HepG2 (cell line): ENCODE measurements around the gene TSHZ2. TPM values are rescaled to one million over a fixed set of nuclear protein-coding genes. Genes with fewer than 3 reads are reported as not detected.

Experiments
- ATAC-seq: fragments of 200-7000 bp; cut with Tn5 transposase; 3 replicates; pipeline ENCODE4 v1.9.1; 2020; ENCODE audit warnings: mild to moderate bottlenecking, moderate library complexity
- BruUV-seq: library from RNA; stranded (reverse); fragments of 400-500 nt; replicated peaks from 2 replicates; lab custom pipeline; 2021; lab: Mats Ljungman, UMichigan
- CTCF ChIA-PET: fragments of 300-600 bp; formaldehyde crosslinking; extraction: SDS; loops from one replicate; lab custom pipeline; 2021; ENCODE audit warnings: low total read pairs, inconsistent platforms, low intra/inter-chr PET ratio; lab: Yijun Ruan, JAX
- POLR2A ChIA-PET: fragments of 350-600 bp; sonication (Branson Sonifier 250); formaldehyde crosslinking; loops from one replicate; lab custom pipeline; 2020; ENCODE audit warnings: antibody characterized with exemption, inconsistent platforms; lab: Yijun Ruan, JAX
- DNase-seq: peaks from one replicate; pipeline ENCODE4 v3.0.0-alpha.2; 2015; ENCODE audit warnings: low spot score
- FAIRE-seq: peaks from 3 replicates; lab custom pipeline; 2011; peaks lifted over from hg19 to GRCh38; lab: Jason Lieb, UNC
- H2AFZ ChIP-seq: one replicate; pipeline ENCODE4 v1.6.1; 2011; ENCODE audit warnings: low read length, inconsistent platforms
- H3K27ac ChIP-seq: fragments of 300-600 bp; 3 replicates; pipeline ENCODE4 v1.8.0; 2011; ENCODE audit warnings: mixed run types, mild to moderate bottlenecking, mixed read lengths, low read length, inconsistent platforms; ENCODE audit not compliant: insufficient read depth; ENCODE audit errors: extremely low read length
- H3K27me3 ChIP-seq, 2 experiments: fragments of 200-600 bp in 1 of 2; 2 replicates in 1 of 2; 3 replicates in 1 of 2; pipeline versions ENCODE4 v1.6.0 to v1.8.0; 2011; ENCODE audit warnings: low read length in 2 of 2, mild to moderate bottlenecking in 2 of 2, moderate library complexity in 2 of 2, inconsistent platforms in 1 of 2; ENCODE audit not compliant: insufficient read depth in 2 of 2, control insufficient read depth in 1 of 2
- H3K36me3 ChIP-seq, 2 experiments: fragments of 200-600 bp in 1 of 2; replicated peaks in 1 of 2; 2 replicates in 1 of 2; 3 replicates in 1 of 2; pipeline versions ENCODE4 v1.5.1 to v1.8.0; 2011; ENCODE audit warnings: low read length in 2 of 2, inconsistent platforms in 1 of 2; ENCODE audit not compliant: insufficient read depth in 2 of 2, control insufficient read depth in 1 of 2
- H3K4me1 ChIP-seq: 2 replicates; pipeline ENCODE4 v1.5.1; 2012; ENCODE audit warnings: low read length, inconsistent platforms; ENCODE audit not compliant: insufficient read depth
- H3K4me2 ChIP-seq: 2 replicates; pipeline ENCODE4 v1.6.0; 2011; ENCODE audit warnings: low read depth, low read length, inconsistent platforms
- H3K4me3 ChIP-seq, 3 experiments: fragments of 200-600 bp in 1 of 3; sonication (generic), shearing (Covaris generic) in 1 of 3; replicated peaks in 1 of 3; 2 replicates each; pipeline ENCODE4 v1.5.1; 2011 to 2016; ENCODE audit warnings: low read length in 3 of 3, inconsistent platforms in 2 of 3, low read depth in 2 of 3, mild to moderate bottlenecking in 2 of 3, control low read depth in 1 of 3, mixed read lengths in 1 of 3; ENCODE audit not compliant: insufficient read depth in 1 of 3
- H3K79me2 ChIP-seq: one replicate; pipeline ENCODE4 v1.6.1; 2011; ENCODE audit warnings: low read length, inconsistent platforms; ENCODE audit not compliant: insufficient read depth
- H3K9ac ChIP-seq: 2 replicates; pipeline ENCODE4 v1.6.0; 2011; ENCODE audit warnings: mild to moderate bottlenecking, low read depth, low read length, inconsistent platforms; ENCODE audit not compliant: insufficient read depth
- H3K9me3 ChIP-seq: 2 replicates; pipeline ENCODE4 v1.5.1; 2012; ENCODE audit warnings: mild to moderate bottlenecking, low read length
- H4K20me1 ChIP-seq: 2 replicates; pipeline ENCODE4 v1.6.0; 2011; ENCODE audit warnings: inconsistent platforms, mild to moderate bottlenecking, low read length, moderate library complexity; ENCODE audit not compliant: insufficient read depth
- ASH2L ChIP-seq: fragments of 300-600, 200-600 bp; sonication (generic); IDR thresholded peaks from 2 replicates; pipeline ENCODE4 v1.7.0; 2017; ENCODE audit warnings: low read depth, mild to moderate bottlenecking, moderate library complexity, mixed read lengths, low read length; ENCODE audit not compliant: insufficient read length
- CC2D1A ChIP-seq: sonication (generic); formaldehyde crosslinking; IDR thresholded peaks from 2 replicates; pipeline ENCODE4 v1.8.1; 2023; ENCODE audit warnings: mild to moderate bottlenecking, missing genetic modification reagents
- ELF4 ChIP-seq: sonication (generic); formaldehyde crosslinking; IDR thresholded peaks from 2 replicates; pipeline ENCODE4 v1.5.0; 2020; ENCODE audit warnings: missing genetic modification reagents, mild to moderate bottlenecking, moderate library complexity, borderline replicate concordance
- FOXP1 ChIP-seq, 2 experiments: fragments of 450-650 bp in 1 of 2; IDR thresholded peaks; 2 replicates each; pipeline ENCODE4 v1.6.1; 2017 to 2018; ENCODE audit warnings: antibody characterized with exemption in 1 of 2
- GATAD2A ChIP-seq: IDR thresholded peaks from 2 replicates; pipeline ENCODE4 v1.6.1; 2016
- KAT7 ChIP-seq: IDR thresholded peaks from 2 replicates; pipeline ENCODE4 v1.6.1; 2018; ENCODE audit warnings: borderline replicate concordance, missing compliant biosample characterization
- SNAI1 ChIP-seq: sonication (generic); formaldehyde crosslinking; IDR thresholded peaks from 2 replicates; pipeline ENCODE4 v1.5.0; 2020; ENCODE audit warnings: mild to moderate bottlenecking, missing genetic modification reagents, borderline replicate concordance
- SNAPC2 ChIP-seq: sonication (generic); formaldehyde crosslinking; IDR thresholded peaks from 2 replicates; pipeline ENCODE4 v1.8.1; 2022; ENCODE audit warnings: mild to moderate bottlenecking, missing genetic modification reagents
- SUZ12 ChIP-seq: fragments of 150-350 bp; IDR thresholded peaks from 2 replicates; pipeline ENCODE4 v1.6.1; 2014; ENCODE audit warnings: low read depth, low read length
- XRCC5 ChIP-seq: fragments of 200-400 bp; formaldehyde crosslinking; optimal IDR thresholded peaks from 2 replicates; pipeline ENCODE3; 2017; ENCODE audit warnings: mild to moderate bottlenecking, low read length
- ZNF136 ChIP-seq: sonication (generic); formaldehyde crosslinking; IDR thresholded peaks from 2 replicates; pipeline ENCODE4 v1.8.1; 2022; ENCODE audit warnings: low read depth, mild to moderate bottlenecking, moderate library complexity, missing genetic modification reagents
- ZNF17 ChIP-seq: sonication (generic); formaldehyde crosslinking; IDR thresholded peaks from 2 replicates; pipeline ENCODE4 v1.5.0; 2020; ENCODE audit warnings: mild to moderate bottlenecking, missing genetic modification reagents
- ZNF564 ChIP-seq: sonication (generic); formaldehyde crosslinking; IDR thresholded peaks from 2 replicates; pipeline ENCODE4 v1.8.1; 2023; ENCODE audit warnings: mild to moderate bottlenecking, missing genetic modification reagents
- ZNF629 ChIP-seq: sonication (generic); formaldehyde crosslinking; conservative IDR thresholded peaks from 2 replicates; pipeline ENCODE4 v1.5.0; 2020; ENCODE audit warnings: missing genetic modification reagents
- ZNF644 ChIP-seq: IDR thresholded peaks from 2 replicates; pipeline ENCODE4 v1.6.1; 2016; ENCODE audit warnings: low read depth
- ZNF678 ChIP-seq: sonication (generic); formaldehyde crosslinking; IDR thresholded peaks from 2 replicates; pipeline ENCODE4 v1.4.0; 2020; ENCODE audit warnings: mild to moderate bottlenecking, missing genetic modification reagents
- ZNF879 ChIP-seq: sonication (generic); formaldehyde crosslinking; IDR thresholded peaks from 2 replicates; pipeline ENCODE4 v1.8.1; 2023; ENCODE audit warnings: missing genetic modification reagents
- WGBS: methylation state at CpG from one replicate; pipeline ENCODE4 v1.1.6; 2017; ENCODE audit warnings: low lambda C conversion rate; 5-methylcytosine and 5-hydroxymethylcytosine counted together
- in situ Hi-C: cut with HindIII; loops from 2 replicates; pipeline ENCODE4 v1.10.0; 2017; ENCODE audit warnings: low pct_unique_long_range_greater_than_20kb; ENCODE audit not compliant: extremely low pct_ligation_motif_present
- intact Hi-C: fragments of 100-400 bp; cut with micrococcal nuclease; formaldehyde crosslinking; loops from one replicate; pipeline ENCODE4 v1.10.0; 2022; ENCODE audit not compliant: unreplicated experiment
- polyA plus RNA-seq, 8 experiments: library from polyadenylated mRNA; depleted of rRNA in 3 of 8; stranded (reverse) in 7 of 8; unstranded in 1 of 8; fragments of >200 nt; fragmentation: Illumina TruSeq in 4 of 8; extraction: Trizol in 4 of 8; gene quantifications; 2 replicates each; pipeline versions ENCODE4 v1.2.1 to v1.2.3, GENCODE V29; 2011 to 2016; ENCODE audit warnings: low read depth in 4 of 8, missing spikeins in 1 of 8, mixed read lengths in 1 of 8; ENCODE audit not compliant: insufficient read depth in 1 of 8
- total RNA-seq, 5 experiments: library from RNA; depleted of rRNA; stranded (reverse); fragments of >200 nt; fragmentation: Illumina TruSeq; extraction: Trizol; gene quantifications; 2 replicates each; pipeline ENCODE4 v1.2.3, GENCODE V29; 2016; ENCODE audit warnings: low read depth in 1 of 5
- TF ChIP-seq, protein P1 (sequence below): sonication (generic); formaldehyde crosslinking; IDR thresholded peaks from 2 replicates; pipeline ENCODE4 v1.5.1; 2020; ENCODE audit warnings: missing genetic modification reagents, mild to moderate bottlenecking, borderline replicate concordance

The TSHZ2 gene
- total and polyA plus RNA-seq, 2 of the 13 experiments (the other 11 are each of a cell fraction or from before 2014, with no cell fraction given), result 0.01 TPM; not detected in 1

DNA sequence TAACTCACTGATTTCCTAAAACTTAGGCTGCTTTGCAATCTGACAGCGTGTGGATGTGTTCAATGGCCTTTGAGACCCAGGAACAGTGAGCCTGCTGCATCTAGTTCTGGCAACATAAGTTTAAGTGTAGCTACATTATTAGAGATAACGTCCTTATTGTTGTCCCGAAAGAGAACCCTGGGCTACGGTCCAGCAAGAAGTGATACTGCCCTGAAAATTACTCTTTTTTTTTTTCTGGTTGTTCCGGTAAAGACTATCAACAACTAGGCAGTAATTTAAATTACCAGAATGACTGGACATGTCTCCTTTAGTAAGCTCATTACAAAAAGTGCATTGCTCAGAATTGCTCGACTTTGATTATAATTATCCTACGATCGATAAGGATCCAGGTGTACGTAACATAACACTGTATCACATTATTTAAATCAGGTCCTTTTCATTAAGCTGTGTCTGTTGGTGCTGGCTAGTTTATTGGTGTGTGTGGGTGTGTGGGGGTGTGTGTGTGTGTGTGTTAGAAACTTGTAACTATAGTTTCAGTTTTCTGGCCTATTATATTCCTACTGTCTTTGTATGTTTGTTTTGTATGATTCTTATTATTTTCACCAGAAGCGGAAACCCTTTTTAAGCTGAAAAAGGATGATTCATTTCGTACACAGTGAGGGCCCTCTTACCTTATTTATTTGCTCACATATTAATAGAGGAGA is 3.0 kb downstream of the TSHZ2 start:
- Histone ChIP-seq H2AFZ (no peak overlapping the region), H3K9me3 (no peaks in the 10 kb centered on the region), H3K9ac (no peak overlapping the region), H3K4me2 (no peak overlapping the region), H3K4me1 (peaks cover 14% of the 10 kb centered on the region), H3K79me2 (no peaks in the 10 kb centered on the region), H3K4me3 (no peak overlapping the region), H3K27me3 (peaks cover 0 to 40% of the 10 kb centered on the region in 2 experiments; a peak in 3 of 5 replicates), H3K36me3 (no peaks in the 10 kb centered on the region), H3K27ac (no peak overlapping the region), H4K20me1 (no peaks in the 10 kb centered on the region)
- CTCF ChIA-PET, result no interaction called here
- FAIRE-seq, result no peak
- intact Hi-C loops, result no loop called here
- in situ Hi-C loops, result no loop called here
- 38% methylated on average over 11 of the region's 11 CpGs for WGBS
- no peak for ATAC-seq
- no TSS peak for BruUV-seq
- TF ChIP-seq KAT7 (CRISPR knock-in tag), result no peak
- no peak for TF ChIP-seq ZNF564 (CRISPR knock-in tag)
- no peak for TF ChIP-seq ZNF629 (CRISPR knock-in tag)
- TF ChIP-seq, protein P1, sequence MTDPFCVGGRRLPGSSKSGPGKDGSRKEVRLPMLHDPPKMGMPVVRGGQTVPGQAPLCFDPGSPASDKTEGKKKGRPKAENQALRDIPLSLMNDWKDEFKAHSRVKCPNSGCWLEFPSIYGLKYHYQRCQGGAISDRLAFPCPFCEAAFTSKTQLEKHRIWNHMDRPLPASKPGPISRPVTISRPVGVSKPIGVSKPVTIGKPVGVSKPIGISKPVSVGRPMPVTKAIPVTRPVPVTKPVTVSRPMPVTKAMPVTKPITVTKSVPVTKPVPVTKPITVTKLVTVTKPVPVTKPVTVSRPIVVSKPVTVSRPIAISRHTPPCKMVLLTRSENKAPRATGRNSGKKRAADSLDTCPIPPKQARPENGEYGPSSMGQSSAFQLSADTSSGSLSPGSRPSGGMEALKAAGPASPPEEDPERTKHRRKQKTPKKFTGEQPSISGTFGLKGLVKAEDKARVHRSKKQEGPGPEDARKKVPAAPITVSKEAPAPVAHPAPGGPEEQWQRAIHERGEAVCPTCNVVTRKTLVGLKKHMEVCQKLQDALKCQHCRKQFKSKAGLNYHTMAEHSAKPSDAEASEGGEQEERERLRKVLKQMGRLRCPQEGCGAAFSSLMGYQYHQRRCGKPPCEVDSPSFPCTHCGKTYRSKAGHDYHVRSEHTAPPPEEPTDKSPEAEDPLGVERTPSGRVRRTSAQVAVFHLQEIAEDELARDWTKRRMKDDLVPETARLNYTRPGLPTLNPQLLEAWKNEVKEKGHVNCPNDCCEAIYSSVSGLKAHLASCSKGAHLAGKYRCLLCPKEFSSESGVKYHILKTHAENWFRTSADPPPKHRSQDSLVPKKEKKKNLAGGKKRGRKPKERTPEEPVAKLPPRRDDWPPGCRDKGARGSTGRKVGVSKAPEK (CRISPR knock-in tag), result no peak
- no peak for TF ChIP-seq ASH2L
- TF ChIP-seq ZNF678 (CRISPR knock-in tag), result no peak
- no peak for TF ChIP-seq ELF4 (CRISPR knock-in tag)
- no peak for TF ChIP-seq ZNF136 (CRISPR knock-in tag)
- no peak for TF ChIP-seq SNAI1
- no peak for TF ChIP-seq SNAPC2 (CRISPR knock-in tag)
- TF ChIP-seq GATAD2A, result no peak
- no peak for TF ChIP-seq CC2D1A
- no peak for TF ChIP-seq XRCC5
- no peak for TF ChIP-seq SUZ12
- no peak for TF ChIP-seq FOXP1 (IDR thresholded peaks at IDR 0.05)
- no peak for TF ChIP-seq FOXP1 (CRISPR knock-in tag; IDR thresholded peaks at IDR 0.05)
- no peak for TF ChIP-seq ZNF17
- no peak for TF ChIP-seq ZNF644
- TF ChIP-seq ZNF879 (CRISPR knock-in tag), result no peak
- POLR2A ChIA-PET, result no interaction called here
- DNase-seq, result no peak
